Measurements from ENCODE around the gene PTPN7. TPM values are rescaled to one million over a fixed set of nuclear protein-coding genes. Genes with fewer than 3 reads are reported as not detected.

Gene PTPN7
- total and polyA plus RNA-seq, 2 donors (not counting 3 experiments of a cell fraction or from before 2014, with no cell fraction given): 0.86 to 1.8 TPM

- Histone ChIP-seq H3K36me3 (ENCODE audit: control insufficient read depth in 2 of 2, extremely low read depth in 1 of 2, insufficient read depth in 2 of 2, low read length in 2 of 2) (no peaks in the 10 kb centered on the region), H3K9ac (replicated peaks; ENCODE audit: extremely low read depth, insufficient read depth, low read length) (no peak overlapping the region), H3K27ac (ENCODE audit: insufficient read depth, low read depth, low read length) (no peak overlapping the region), H3K9me1 (replicated peaks; ENCODE audit: control insufficient read depth, extremely low read depth, insufficient read depth, low read length) (no peaks in the 10 kb centered on the region), H2AFZ (ENCODE audit: low read depth, low read length) (no peak overlapping the region), H3K4me1 (ENCODE audit: control insufficient read depth, extremely low read depth, insufficient read depth, low read length) (peaks cover 11% of the 10 kb centered on the region), H3K4me2 (ENCODE audit: insufficient read depth, low read length) (no peak overlapping the region), H3K9me3 (replicated peaks; ENCODE audit: control insufficient read depth, insufficient read depth, low read length) (no peaks in the 10 kb centered on the region), H3K79me2 (ENCODE audit: control insufficient read depth, insufficient read depth, low read length) (no peaks in the 10 kb centered on the region), H3K4me3 (replicated peaks in 1 of 3; ENCODE audit: insufficient read depth in 1 of 3, low read depth in 1 of 3, low read length in 3 of 3) (no peak overlapping the region), H4K20me1 (replicated peaks; ENCODE audit: control insufficient read depth, extremely low read depth, insufficient read depth, low read length) (no peaks in the 10 kb centered on the region), H3K27me3 (ENCODE audit: control insufficient read depth in 2 of 2, insufficient read depth in 2 of 2, low read length in 2 of 2) (no peaks in the 10 kb centered on the region)
- dilution Hi-C loops (cut with MboI; ENCODE audit: extremely low pct_ligation_motif_present, low sequenced_read_pairs) (no loop called here), intact Hi-C loops (cut with micrococcal nuclease) (no loop called here)
- TF ChIP-seq POLR2AphosphoS5 (IDR thresholded peaks at IDR 0.05; ENCODE audit: insufficient read depth, low read depth, low read length): no peak
- no peak for TF ChIP-seq JUN (IDR thresholded peaks at IDR 0.05; ENCODE audit: borderline replicate concordance, insufficient read depth, insufficient read length, low read depth)
- no peak for TF ChIP-seq MYC (IDR thresholded peaks at IDR 0.05; ENCODE audit: low read depth, low read length)
- TF ChIP-seq GATA2 (IDR thresholded peaks at IDR 0.05; ENCODE audit: insufficient read depth, insufficient read length, low read depth, low read length): no peak
- TF ChIP-seq FOS (IDR thresholded peaks at IDR 0.05; ENCODE audit: borderline replicate concordance, insufficient read depth, low read length): no peak
- TF ChIP-seq POLR2A (IDR thresholded peaks at IDR 0.05; ENCODE audit: low read depth, low read length): no peak
- TF ChIP-seq MAX (IDR thresholded peaks at IDR 0.05; ENCODE audit: insufficient read depth, insufficient read length): no peak
- TF ChIP-seq EZH2 (IDR thresholded peaks at IDR 0.05; ENCODE audit: borderline replicate concordance, low read depth, low read length, severe bottlenecking): no peak
- TF ChIP-seq CTCF (IDR thresholded peaks at IDR 0.05; ENCODE audit: extremely low read depth in 1 of 2, insufficient read depth in 1 of 2, low read depth in 1 of 2, low read length in 2 of 2): no peak
- BruUV-seq (replicated peaks): no TSS peak
- ChIA-PET CTCF (interaction anchor here (1.0 to 2.0 kb wide), 2 partner anchors 9 to 10 kb away, joined by 4 to 6 read pairs; no protein-coding TSS in a partner anchor), POLR2A (no interaction called here)
- DNase-seq (ENCODE audit: low read depth, low spot score) (no peak), FAIRE-seq (no peak)
Measured at GRCh38 chr1:202153284-202153683, 7.1 kb downstream of the PTPN7 start.

Data from endothelial cell of umbilical vein (primary cell).